Psoas muscle (tissue), 8 donors: ENCODE measurements around the gene NOTCH3. TPM values are rescaled to one million over a fixed set of nuclear protein-coding genes. Genes with fewer than 3 reads are reported as not detected.

Experiments
- ATAC-seq, 4 donors: fragments of 200-7000 bp; cut with Tn5 transposase; one replicate each; pipeline ENCODE4 v1.9.1; 2020; ENCODE audit warnings: moderate library complexity in 3 of 4, mild to moderate bottlenecking in 2 of 4
- DNase-seq, 2 donors: peaks; one replicate each; pipeline ENCODE4 v3.0.0-alpha.2; 2020
- H3K27ac ChIP-seq: fragments of 200-600 bp; one replicate; pipeline ENCODE4 v1.8.0; 2022
- H3K27me3 ChIP-seq, 3 donors: fragments of 200-600 bp in 1 of 3; one replicate each; pipeline versions ENCODE4 v1.6.1 to v1.8.0; 2013 to 2022; ENCODE audit warnings: low read length in 2 of 3, mild to moderate bottlenecking in 2 of 3, moderate library complexity in 1 of 3; ENCODE audit not compliant: insufficient read depth in 3 of 3
- H3K36me3 ChIP-seq, 2 donors: fragments of 200-600 bp in 1 of 2; one replicate each; pipeline versions ENCODE4 v1.6.1 to v1.8.0; 2013 to 2022; ENCODE audit warnings: low read depth in 1 of 2, mild to moderate bottlenecking in 1 of 2, moderate library complexity in 1 of 2; ENCODE audit not compliant: insufficient read depth in 1 of 2
- H3K4me1 ChIP-seq: fragments of 200-600 bp; one replicate; pipeline ENCODE4 v1.8.0; 2022
- H3K4me3 ChIP-seq: fragments of 200-600 bp; one replicate; pipeline ENCODE4 v1.8.0; 2022; ENCODE audit warnings: mild to moderate bottlenecking
- H3K9me3 ChIP-seq: fragments of 200-600 bp; one replicate; pipeline ENCODE4 v1.8.0; 2022
- CTCF ChIP-seq: fragments of 200-600 bp; IDR thresholded peaks from one replicate; pipeline ENCODE4 v1.8.0; 2022; ENCODE audit warnings: antibody characterized with exemption
- WGBS, 3 donors: extraction: QIAGEN DNeasy Blood & Tissue Kit; methylation state at CpG; one replicate each; pipeline versions ENCODE4 v1.1.6 to v1.1.7; 2013; 5-methylcytosine and 5-hydroxymethylcytosine counted together
- intact Hi-C, 2 donors: fragments of 100-400 bp; cut with DNase I; formaldehyde crosslinking; loops; one replicate each; pipeline versions ENCODE4 v1.11.0 to v1.14.2; 2022
- polyA plus RNA-seq, 3 donors: library from polyadenylated mRNA; stranded (reverse); fragments of 200-250 nt; gene quantifications; one replicate each; pipeline ENCODE4 v1.2.3, GENCODE V29; 2013
- total RNA-seq, 4 donors: library from RNA; stranded (reverse); fragmentation: NEBNext Ultra II Directional in 2 of 4; extraction: Animal tissue kit (Norgen Biotek cat#: 25700) in 2 of 4; gene quantifications; one replicate each; pipeline versions ENCODE4 v1.2.1 to v1.2.4, GENCODE V29; 2021 to 2023
- donor health status: healthy with polysubstance abuse.
- donor health status: DM: no; HTN: no; CAD: no; lungs with moderate emphysema.
- donor health status: Bipolar disorder and iron deficiency.
- donor health status: healthy.
- donor health status: DM: yes; HTN: yes; CAD: no.
- donor health status: DM: no; HTN: no; CAD: no.
- donor health status: DM: no; HTN: no; CAD: no.
- donor health status: DM: yes; HTN: yes; CAD: no.

Gene NOTCH3
- total and polyA plus RNA-seq, 7 donors = 8.2 to 80.8 (median 29.4) TPM

GRCh38 chr19:15213715-15214381 lies 13.1 kb upstream of the NOTCH3 start:
- Histone ChIP-seq H3K4me1 (peaks cover 8% of the 10 kb centered on the region), H3K36me3 (no peaks in the 10 kb centered on the region), H3K4me3 (peak overlapping the region; percentile 11), H3K27ac (peak overlapping the region; percentile 46), H3K27me3 (no peaks in the 10 kb centered on the region), H3K9me3 (no peaks in the 10 kb centered on the region)
- ATAC-seq (peak; percentile 82 to 91 (median 86)), DNase-seq (peak; percentile 75 to 90)
- intact Hi-C loops = no loop called here
- 13 to 16% (median 16%) methylated on average over 15 of the region's 15 CpGs for WGBS, 3 donors
- TF ChIP-seq CTCF = no peak

GRCh38 chr19:15212711-15213110 lies 11.9 kb upstream of the NOTCH3 start:
- Histone ChIP-seq H3K27me3 (no peaks in the 10 kb centered on the region), H3K27ac (no peak overlapping the region), H3K4me3 (no peak overlapping the region), H3K9me3 (no peaks in the 10 kb centered on the region), H3K36me3 (no peaks in the 10 kb centered on the region), H3K4me1 (peaks cover 8% of the 10 kb centered on the region)
- intact Hi-C loops = no loop called here
- no peak for TF ChIP-seq CTCF
- no peak for DNase-seq
- 84 to 94% (median 93%) methylated on average over 10 to 12 of the region's 12 CpGs for WGBS, 3 donors
- ATAC-seq = no peak

GRCh38 chr19:15210323-15210781 lies 9.6 kb upstream of the NOTCH3 start:
- intact Hi-C loops = no loop called here
- Histone ChIP-seq H3K9me3 (no peaks in the 10 kb centered on the region), H3K4me3 (no peak overlapping the region), H3K4me1 (peaks cover 8% of the 10 kb centered on the region), H3K27me3 (peaks cover 0 to 4% (median 0%) of the 10 kb centered on the region in 3 donors), H3K36me3 (no peaks in the 10 kb centered on the region), H3K27ac (peak overlapping the region; percentile 36)
- DNase-seq = peak; percentile 54 to 69
- WGBS, 3 donors = 75 to 78% (median 78%) methylated on average over 5 of the region's 5 CpGs
- peak; percentile 53 to 66 (median 61) for ATAC-seq
- no peak for TF ChIP-seq CTCF

- peak overlapping the region; percentile 36 for H3K27ac ChIP-seq
- 87 to 89% (median 88%) methylated on average over 18 of the region's 18 CpGs for WGBS, 3 donors
- intact Hi-C loops = no loop called here
- H3K9me3 ChIP-seq = no peaks in the 10 kb centered on the region
- peaks cover 0 to 62% (median 9%) of the 10 kb centered on the region in 3 donors for H3K27me3 ChIP-seq
- DNase-seq (no peak), ATAC-seq (no peak)
- H3K4me1 ChIP-seq = peaks cover 7% of the 10 kb centered on the region
- TF ChIP-seq CTCF = no peak
- no peaks in the 10 kb centered on the region for H3K36me3 ChIP-seq
- peak overlapping the region; percentile 44 for H3K4me3 ChIP-seq
Measured at GRCh38 chr19:15201374-15202023, 704 bp upstream of the NOTCH3 start.
